GM21528 (cell line): ENCODE data around the gene KRT31.
"Not testable (repeated sequence)": the region's sequence is repeated elsewhere in the genome, so short reads cannot be mapped to it uniquely, and the experiment has no call there.

Source experiments
- ATAC-seq: cut with Tn5 transposase; IDR thresholded peaks from one replicate; pipeline ENCODE4 v1.9.1; 2021; ENCODE audit warnings: mild to moderate bottlenecking, moderate library complexity; ENCODE audit not compliant: unreplicated experiment, low FRiP score

KRT31 gene

DNA sequence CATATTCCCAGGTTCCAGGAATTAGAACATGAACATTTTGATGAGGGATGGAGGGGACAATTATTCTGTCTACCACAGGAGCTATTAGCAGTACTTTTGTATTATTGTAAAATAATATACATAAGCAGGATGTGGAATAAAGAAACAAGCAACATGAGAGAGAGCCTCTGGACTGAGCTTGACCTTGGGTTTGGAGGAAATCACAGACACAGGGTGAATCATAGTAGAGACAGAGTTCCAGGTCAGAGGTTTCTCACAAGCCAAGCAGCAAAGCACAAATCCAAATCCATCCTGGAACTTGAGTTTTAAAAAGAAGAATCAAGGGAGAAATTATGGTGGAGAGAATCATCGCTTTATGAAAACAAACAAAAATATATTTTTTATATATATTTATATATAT is 5.1 kb downstream of the KRT31 start:
- ATAC-seq = no peak

DNA sequence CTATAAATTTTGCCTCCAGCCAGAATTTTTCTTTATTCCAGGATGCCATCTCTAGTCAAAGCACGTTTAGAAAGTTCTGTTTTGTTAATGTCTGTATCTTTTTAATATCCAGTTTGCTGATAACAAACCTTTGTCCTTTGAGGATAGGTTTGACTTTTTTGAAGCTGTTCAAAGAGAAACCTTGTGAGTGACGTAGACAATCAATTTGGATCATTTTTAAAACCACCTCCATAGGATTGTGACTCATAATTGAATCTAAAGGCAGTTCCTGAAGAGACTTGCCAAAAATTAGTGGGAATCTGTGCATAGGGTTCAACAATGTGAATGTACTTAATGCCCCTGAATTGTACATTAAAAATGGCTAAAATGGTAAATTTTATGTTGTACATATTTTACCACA is 5.9 kb downstream of the KRT31 start:
- no peak for ATAC-seq

DNA sequence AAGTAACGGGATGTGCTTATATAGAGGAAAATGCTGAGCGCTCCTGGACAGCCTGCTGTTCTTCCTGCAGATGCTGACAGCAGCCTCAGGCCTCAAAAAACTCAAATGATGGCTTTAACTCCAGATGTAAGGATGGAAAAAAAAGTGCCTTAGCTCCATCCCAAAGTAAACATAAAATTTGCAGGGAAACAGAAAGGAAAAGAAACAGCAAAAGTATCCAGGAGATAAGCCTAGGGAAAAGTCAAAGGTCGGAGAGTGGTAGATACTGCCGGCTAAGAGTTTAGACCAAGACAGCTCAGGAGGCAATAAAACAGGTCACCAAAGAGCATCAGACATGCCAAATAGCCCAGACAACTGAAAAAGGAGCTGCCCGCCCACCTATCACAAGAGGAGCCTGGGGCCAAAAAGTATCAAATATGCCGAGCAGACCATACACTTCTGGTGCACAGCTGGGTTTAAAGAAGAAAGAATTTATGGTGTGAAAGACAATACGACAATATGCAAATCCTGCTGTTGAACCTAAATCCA is 6.9 kb downstream of the KRT31 start:
- no peak for ATAC-seq

DNA sequence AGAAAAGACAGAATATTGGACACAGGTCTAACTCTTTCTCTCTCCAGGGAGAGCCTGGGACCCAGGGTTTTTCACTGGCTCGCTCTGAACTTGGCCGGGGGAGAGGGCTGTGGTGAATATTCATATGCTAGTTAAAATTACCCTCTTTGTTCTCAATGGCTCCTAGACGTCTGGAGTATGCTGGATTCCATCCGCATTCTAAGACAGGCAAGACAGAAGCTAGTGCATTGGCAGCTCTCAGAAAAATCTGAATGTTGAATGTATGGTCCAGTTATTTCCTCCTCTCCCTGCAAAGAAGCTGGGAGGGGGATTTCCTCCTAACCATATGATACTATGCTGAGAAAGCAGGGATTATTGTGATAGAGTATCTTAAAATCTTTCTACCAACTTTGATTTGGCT is 9.7 kb downstream of the KRT31 start:
- no peak for ATAC-seq

DNA sequence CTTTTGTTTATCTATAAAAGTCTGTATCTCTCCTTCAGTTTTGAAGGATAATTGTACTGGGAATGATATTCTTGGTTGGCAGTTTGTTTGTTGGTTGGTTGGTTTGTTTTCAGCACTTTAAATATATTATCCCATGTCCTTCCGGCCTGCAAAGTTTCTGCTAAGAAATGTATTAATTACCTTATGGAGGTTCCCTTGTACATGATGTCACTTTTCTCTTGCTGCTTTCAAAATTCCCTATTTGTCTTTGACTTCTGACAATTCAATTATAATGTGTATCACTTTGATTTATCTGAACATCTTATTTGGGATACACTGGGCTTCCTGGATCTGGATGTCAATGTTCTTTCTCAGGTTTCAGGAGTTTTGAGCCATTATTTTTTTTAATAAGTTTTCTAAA is 11.2 kb downstream of the KRT31 start:
- no peak for ATAC-seq

DNA sequence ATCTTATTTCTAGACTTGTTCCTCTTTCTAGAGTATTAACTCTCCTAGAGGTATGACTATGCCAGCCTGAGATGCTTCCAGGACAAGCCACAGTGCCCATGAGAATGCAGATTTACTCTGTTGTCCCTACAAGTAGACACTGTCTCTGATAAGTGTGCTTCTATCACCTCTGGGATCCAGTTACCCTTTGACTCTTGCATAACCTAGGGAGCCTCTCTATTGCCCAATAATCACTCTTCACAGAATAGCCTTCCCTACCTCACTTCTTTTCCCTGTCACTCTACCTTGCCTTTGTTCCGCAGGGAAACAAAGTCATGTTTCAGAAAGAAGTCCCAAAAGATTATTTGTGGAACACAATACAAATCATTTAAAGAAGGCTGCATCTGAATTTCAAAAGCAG is 13.7 kb downstream of the KRT31 start:
- ATAC-seq = no peak

DNA sequence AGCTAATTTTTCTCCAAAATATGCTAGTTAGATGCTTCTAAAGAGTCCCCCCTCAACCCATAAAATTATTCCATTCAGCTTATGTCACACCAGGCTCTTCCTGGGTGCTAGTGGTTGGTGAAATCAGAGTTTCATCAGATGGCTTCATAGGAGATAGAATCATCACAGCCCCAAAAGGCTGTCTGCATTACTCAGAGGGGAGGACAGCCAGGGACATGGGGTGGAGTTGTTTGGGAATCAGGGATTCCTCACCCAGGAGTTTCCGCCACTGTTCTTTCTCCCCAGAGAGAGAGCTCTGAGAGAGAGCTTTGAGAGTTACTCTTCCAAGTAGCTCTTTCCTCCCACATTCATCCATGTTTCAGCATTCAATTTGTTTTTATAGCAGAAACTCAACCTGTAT is 15.0 kb downstream of the KRT31 start:
- ATAC-seq = no peak

DNA sequence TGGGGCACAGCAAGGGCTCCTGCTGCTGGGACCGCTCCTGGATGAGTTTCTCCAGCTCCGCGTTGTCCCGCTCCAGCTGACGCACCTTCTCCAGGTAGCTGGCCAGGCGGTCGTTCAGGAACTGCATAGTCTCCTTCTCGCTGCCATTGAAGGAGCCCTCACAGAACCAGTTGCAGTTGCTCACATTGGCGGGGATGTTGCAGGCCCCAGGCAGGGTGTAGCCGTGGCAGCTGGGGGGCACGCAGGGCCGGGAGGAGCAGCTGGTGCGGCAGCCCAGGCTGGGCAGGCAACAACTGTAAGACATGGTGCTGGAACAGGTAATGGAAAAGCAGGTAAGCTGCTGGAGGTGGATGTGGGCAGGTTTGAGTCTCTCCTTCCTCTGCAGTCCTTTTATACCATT is 15.5 kb downstream of the KRT31 start, which contains the start of gene KRT34:
Gene KRT34, minus strand, starts transcription at position 364 of the 400 bp plus-strand sequence. Its CDS starts 60 bp downstream, at position 304.
- not testable (repeated sequence) for ATAC-seq

DNA sequence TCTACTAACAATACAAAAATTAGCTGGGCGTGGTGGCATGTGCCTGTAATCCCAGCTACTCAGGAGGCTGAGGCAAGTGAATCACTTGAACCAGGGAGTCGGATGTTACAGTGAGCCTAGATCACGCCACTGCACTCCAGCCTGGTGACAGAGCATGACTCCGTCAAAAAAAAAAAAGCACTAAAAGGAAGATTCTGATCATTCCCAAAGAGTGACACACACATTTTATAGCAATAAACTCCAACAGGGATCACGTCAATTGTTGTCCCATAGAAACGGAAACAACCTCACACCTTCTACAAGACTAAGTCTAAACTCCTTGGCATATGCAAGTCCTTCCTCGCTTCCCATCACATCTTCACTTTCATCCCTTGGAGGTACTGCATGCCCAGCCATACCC is 17.3 kb downstream of the KRT31 start:
- ATAC-seq = not testable (repeated sequence)

DNA sequence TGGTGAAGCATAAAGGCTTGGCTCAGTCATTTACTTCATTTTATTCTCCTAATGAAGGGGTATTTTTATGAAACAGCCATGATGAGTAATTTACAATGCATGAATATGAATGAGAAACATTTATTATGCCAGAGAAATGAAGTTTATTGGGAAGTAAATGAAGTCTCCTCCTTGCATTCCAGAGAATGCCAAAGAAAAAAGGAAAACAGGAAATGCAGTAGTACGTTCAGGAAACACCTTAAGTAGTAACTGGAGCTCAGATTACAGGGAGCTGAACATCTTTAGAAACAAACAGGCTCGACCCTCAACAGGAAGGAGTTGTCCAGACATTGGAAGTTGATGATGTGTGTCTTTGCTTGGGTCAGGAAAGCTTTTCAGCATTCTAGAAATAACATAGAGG is 19.9 kb downstream of the KRT31 start:
- ATAC-seq = no peak

DNA sequence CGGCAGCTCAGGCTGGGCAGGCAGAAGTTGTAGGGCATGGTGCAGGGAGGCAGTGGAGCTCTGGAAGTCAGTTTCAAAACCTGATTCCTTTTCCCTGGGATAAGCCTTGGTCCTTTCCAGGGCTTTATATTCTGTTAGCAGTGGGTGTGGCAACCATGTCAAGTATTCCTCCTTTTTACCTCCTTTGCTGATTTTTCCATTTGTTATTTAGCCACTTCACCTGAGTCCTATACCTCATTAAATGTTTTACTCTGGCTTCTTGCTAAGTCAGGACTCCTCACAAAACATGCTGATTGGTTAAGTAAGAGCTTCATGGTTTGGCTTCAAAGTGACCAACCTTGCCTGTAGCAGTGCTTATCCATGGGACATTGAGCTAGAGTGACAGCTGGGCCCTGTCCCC is 27.7 kb downstream of the KRT31 start, which contains the start of gene KRT33B:
Gene KRT33B, minus strand, starts transcription at position 101 of the 400 bp plus-strand sequence. Its CDS starts 63 bp downstream, at position 38.
- ATAC-seq = no peak

DNA sequence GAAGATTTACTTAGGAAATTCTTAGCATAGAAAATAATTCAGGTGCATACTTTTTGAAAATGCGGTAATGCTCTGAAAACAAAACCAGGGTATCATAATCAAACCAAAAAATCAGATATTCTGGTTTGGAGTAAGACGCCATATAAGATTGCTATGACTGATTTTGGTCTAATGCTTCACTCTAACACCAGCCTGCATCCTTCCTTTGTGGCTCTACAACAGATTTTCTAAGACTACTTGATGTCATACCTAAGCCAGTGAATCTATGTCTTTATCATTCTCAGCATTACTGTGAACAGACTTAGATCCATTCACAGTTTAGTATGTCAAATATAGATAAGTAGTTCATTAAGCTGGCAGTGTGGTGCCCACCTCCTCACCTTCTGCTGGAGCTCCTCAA is 28.4 kb downstream of the KRT31 start:
- no peak for ATAC-seq

DNA sequence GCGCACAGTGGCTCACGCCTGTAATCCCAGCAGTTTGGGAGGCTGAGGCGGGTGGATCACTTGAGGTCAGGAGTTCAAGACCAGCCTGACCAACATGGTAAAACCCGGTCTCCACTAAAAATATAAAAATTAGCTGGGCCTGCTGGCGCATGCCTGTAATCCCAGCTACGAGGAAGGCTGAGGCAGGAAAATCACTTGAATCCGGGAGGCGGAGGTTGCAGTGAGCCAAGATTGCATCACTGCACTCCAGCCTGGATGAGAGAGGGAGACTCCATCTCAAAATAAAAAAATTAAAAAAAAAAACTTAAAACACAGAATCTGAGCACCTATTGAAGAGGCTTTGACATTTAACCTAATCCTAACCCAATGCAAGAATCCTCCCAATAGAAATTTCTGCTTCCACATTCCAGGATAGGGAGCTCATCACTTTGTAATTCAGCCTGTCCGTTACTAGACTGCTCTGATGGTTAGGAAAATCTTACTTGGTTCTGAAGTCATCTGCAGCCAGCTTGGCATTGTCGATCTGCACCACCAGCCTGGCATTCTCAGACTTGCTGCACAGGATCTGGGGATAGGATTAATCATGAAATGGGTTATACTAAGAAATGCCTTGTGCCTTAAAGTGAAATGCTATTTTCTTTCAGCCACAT is 29.9 kb downstream of the KRT31 start:
- ATAC-seq = no peak

DNA sequence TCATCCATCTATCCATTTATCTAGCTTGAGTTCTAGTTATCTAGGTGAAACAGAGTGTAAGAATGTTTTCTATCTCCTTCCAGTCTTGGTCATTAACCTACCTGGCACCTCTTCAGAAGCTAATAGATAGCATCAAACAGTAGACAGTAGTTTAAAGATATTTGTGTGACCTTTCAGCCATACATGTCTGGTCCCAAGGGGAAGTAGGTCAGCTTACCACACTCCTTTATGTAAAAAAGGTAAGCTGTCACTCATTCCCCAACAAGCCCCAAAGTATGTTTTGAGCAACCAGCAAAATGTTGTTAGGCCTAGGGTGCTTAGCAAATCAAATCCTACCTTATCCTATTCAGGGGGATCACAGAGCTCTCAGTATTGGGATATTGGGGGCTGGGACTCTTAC is 31.3 kb downstream of the KRT31 start:
- ATAC-seq = no peak

DNA sequence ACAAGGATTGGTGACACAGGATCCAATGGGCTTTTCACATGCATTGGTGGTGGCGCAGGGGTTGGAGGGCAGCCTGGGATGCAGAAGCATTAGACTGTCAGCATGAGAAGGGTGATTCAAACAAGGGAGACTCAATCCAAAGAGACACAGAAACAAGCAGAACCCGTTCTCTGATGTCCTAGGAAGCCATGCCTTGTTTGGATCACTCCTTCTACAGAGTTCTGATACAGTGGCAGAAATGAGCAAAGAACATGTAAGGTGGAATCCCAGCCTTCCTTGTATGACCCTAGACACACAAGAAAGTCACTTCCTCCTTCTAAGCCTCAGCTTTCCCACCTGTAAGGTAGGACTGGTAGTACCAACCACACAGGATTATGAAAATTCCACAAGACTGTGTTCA is 33.5 kb downstream of the KRT31 start:
- ATAC-seq = no peak

DNA sequence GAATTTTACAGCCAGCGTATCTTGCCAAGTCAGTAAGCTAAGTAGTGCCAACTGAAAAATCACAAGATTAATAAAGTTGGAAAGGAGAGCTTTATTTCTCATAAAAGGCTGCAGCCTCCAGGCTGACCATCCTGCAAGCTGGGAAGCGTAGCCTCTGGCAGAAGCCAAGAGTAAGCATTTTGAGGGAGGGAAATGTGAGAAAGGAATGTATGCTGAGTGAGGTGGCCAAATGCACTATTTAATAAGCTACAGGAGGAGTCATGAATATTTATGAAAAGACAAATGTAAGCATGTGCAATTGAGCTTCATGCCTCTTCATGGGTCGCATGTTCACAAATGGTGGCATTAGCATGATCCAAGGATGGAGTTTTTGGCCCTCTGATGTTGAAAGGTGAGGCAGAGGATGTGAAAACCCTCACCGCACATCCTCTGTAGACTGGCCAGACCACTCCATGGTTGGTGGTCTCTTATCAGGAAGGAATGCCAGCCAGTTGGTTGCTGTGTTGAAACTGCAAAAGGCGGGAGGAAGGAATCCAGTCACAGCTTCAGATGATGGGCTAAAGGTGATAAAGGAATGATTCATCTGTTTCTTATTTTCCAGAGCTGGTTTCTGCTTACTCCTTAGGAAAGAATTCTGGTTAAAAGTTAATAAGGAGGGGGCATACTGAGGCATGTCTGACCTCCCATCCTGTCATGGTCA is 37.0 kb downstream of the KRT31 start:
- no peak for ATAC-seq

DNA sequence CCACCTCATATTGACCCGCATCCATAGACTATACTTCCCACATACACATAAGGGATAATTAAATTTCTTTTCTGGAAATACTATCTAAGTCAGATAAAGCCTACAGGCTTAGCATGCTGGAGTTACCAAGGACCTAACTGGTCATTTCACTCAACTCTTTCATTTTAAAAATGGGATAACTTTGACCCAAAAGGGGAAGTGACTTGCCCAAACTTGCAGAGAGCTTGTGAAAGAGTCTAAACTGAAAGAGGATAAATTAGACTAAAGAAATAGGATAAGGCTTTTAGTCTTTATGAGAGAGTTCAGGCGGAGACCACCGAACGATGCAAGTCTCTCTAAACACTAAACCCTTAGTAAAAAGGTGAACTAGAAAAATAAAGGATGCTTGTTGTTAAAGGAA is 42.9 kb downstream of the KRT31 start:
- ATAC-seq = no peak

DNA sequence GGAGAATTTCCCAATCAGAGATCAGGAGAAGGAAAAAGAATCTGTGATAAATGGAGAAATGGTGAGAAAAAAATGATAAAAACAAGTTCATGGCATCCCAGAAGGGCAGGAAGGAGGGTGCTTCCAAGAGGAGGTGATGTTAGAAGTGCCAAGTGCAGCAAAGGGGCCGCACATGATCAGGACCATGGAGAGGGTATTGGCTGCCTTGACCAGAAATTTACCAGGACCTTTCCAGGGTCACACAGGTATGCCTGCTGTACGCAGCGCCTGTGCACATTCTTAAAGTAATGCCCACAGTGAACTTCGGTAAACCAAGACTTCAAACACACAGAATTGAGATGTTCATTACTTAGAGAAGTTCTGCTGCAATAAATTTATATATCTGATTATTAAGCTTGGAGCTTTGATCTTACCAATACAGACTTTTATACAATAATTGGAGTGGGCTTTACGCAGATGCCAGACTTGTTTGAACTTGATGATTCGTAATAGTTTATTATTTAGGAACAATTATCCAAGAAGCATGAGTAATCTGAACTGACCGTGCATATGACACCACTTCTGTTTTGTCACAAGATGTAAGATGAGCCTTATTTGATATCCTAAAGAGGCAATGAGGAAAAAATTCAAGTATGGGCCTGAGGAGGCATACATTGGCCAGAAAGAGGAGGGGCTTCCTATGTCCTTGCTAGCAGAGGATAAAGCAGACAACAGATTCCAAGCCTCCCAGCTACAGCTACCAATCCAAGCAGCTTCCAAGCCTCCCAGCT is 44.6 kb downstream of the KRT31 start:
- ATAC-seq = no peak

DNA sequence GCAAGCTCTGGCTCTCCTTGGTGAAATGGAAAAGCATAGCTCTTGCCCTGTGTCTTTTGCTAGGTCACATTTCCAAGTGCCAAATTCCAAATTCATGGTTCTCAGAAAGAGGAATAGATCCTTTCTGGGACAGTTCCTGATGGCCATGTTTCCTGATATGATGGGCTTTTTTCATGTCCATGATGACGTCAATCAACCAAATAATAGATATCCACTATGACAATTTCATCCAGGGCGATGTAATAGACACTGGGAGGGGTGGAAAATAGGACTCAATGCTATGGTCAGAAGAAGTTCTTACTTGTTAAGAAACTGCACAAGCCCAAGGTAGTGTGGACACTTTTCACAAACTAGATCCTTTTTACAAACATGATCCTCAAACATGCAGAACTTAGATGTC is 46.2 kb downstream of the KRT31 start:
- no peak for ATAC-seq

DNA sequence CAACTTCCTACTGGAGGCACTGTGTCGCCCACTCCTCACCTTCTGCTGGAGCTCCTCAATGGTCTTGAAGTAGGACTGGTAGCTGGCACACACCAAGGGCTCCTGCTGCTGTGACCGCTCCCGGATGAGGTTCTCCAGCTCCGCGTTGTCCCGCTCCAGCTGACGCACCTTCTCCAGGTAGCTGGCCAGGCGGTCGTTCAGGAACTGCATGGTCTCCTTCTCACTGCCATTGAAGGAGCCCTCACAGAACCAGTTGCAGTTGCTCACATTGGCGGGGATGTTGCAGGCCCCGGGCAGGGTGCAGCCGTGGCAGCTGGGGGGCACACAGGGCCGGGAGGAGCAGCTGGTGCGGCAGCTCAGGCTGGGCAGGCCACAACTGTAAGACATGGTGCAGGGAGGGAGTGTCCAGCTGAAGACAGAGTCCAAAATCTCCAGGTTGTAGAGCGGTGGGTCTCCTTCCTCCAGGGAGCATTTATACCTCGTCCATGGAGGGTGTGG is 47.0 kb downstream of the KRT31 start, which contains the start of gene KRT33A:
Gene KRT33A, minus strand, starts transcription at position 448 of the 498 bp plus-strand sequence. Its CDS starts 61 bp downstream, at position 387.
- ATAC-seq = not testable (repeated sequence)
